CD4-positive, alpha-beta T cell treated with Interleukin-15 for 1 hour (primary cell): ENCODE measurements around the gene ALG9.

Source experiments
- DNase-seq: peaks from one replicate; pipeline ENCODE4 v3.0.0-alpha.2; 2020

The ALG9 gene

GRCh38 chr11:111762981-111763643 lies 108.3 kb downstream of the ALG9 start:
- DNase-seq, result no peak

GRCh38 chr11:111762526-111762925 lies 108.9 kb downstream of the ALG9 start:
- DNase-seq, result no peak

GRCh38 chr11:111761036-111761435 lies 110.3 kb downstream of the ALG9 start:
- DNase-seq, result no peak

GRCh38 chr11:111759778-111760407 lies 111.5 kb downstream of the ALG9 start:
- DNase-seq, result no peak

GRCh38 chr11:111759376-111759775 lies 112.0 kb downstream of the ALG9 start:
- DNase-seq, result no peak

- DNase-seq, result no peak
Observed at GRCh38 chr11:111756097-111756496, 115.3 kb downstream of the ALG9 start.

- no peak for DNase-seq
Observed at GRCh38 chr11:111749646-111750045, 121.7 kb downstream of the ALG9 start.

- no peak for DNase-seq
Observed at GRCh38 chr11:111748035-111748804, 123.2 kb downstream of the ALG9 start.

GRCh38 chr11:111745719-111746504 lies 125.5 kb downstream of the ALG9 start:
- no peak for DNase-seq

GRCh38 chr11:111743700-111744099 lies 127.7 kb downstream of the ALG9 start:
- no peak for DNase-seq

GRCh38 chr11:111741751-111742150 lies 129.6 kb downstream of the ALG9 start:
- no peak for DNase-seq

- no peak for DNase-seq
Observed at GRCh38 chr11:111739299-111739698, 132.1 kb downstream of the ALG9 start.

GRCh38 chr11:111737444-111738210 lies 133.8 kb downstream of the ALG9 start:
- DNase-seq, result no peak

- no peak for DNase-seq
Observed at GRCh38 chr11:111736621-111737443, 134.5 kb downstream of the ALG9 start.
